HG03108 (cell line): ENCODE data around the gene PBX1.

Experiments
- ATAC-seq: cut with Tn5 transposase; IDR thresholded peaks from one replicate; pipeline ENCODE4 v1.9.1; 2021; ENCODE audit warnings: moderate library complexity; ENCODE audit not compliant: unreplicated experiment

Gene PBX1

GRCh38 chr1:164662462-164662861 lies 103.5 kb downstream of the PBX1 start:
- no peak for ATAC-seq

GRCh38 chr1:164662955-164663354 lies 104.0 kb downstream of the PBX1 start:
- ATAC-seq: no peak

GRCh38 chr1:164664127-164664526 lies 105.1 kb downstream of the PBX1 start:
- ATAC-seq: no peak

- no peak for ATAC-seq
Measured at GRCh38 chr1:164667001-164667400, 108.0 kb downstream of the PBX1 start.

GRCh38 chr1:164667600-164667999 lies 108.6 kb downstream of the PBX1 start:
- ATAC-seq: no peak

GRCh38 chr1:164668491-164669400 lies 109.8 kb downstream of the PBX1 start:
- no peak for ATAC-seq

GRCh38 chr1:164670026-164670425 lies 111.0 kb downstream of the PBX1 start:
- no peak for ATAC-seq

GRCh38 chr1:164670786-164671185 lies 111.8 kb downstream of the PBX1 start:
- ATAC-seq: no peak

GRCh38 chr1:164671323-164671965 lies 112.5 kb downstream of the PBX1 start:
- ATAC-seq: no peak

GRCh38 chr1:164671966-164672571 lies 113.1 kb downstream of the PBX1 start:
- no peak for ATAC-seq

- ATAC-seq: no peak
Measured at GRCh38 chr1:164672588-164672987, 113.6 kb downstream of the PBX1 start.

- ATAC-seq: no peak
Measured at GRCh38 chr1:164673584-164674214, 114.7 kb downstream of the PBX1 start.

- ATAC-seq: no peak
Measured at GRCh38 chr1:164675342-164675904, 116.4 kb downstream of the PBX1 start.

- ATAC-seq: no peak
Measured at GRCh38 chr1:164678136-164678700, 119.2 kb downstream of the PBX1 start.

- ATAC-seq: no peak
Measured at GRCh38 chr1:164682570-164682969, 123.6 kb downstream of the PBX1 start.

GRCh38 chr1:164683235-164683634 lies 124.3 kb downstream of the PBX1 start:
- ATAC-seq: no peak

- no peak for ATAC-seq
Measured at GRCh38 chr1:164685266-164686035, 126.5 kb downstream of the PBX1 start.

- no peak for ATAC-seq
Measured at GRCh38 chr1:164687777-164688176, 128.8 kb downstream of the PBX1 start.

- ATAC-seq: no peak
Measured at GRCh38 chr1:164688791-164689190, 129.8 kb downstream of the PBX1 start.
